ENCODE results near the gene ZNF219.
A peak's percentile ranks its signal among the peaks of the same experiment; 100 is the strongest.

ZNF219 gene

DNA sequence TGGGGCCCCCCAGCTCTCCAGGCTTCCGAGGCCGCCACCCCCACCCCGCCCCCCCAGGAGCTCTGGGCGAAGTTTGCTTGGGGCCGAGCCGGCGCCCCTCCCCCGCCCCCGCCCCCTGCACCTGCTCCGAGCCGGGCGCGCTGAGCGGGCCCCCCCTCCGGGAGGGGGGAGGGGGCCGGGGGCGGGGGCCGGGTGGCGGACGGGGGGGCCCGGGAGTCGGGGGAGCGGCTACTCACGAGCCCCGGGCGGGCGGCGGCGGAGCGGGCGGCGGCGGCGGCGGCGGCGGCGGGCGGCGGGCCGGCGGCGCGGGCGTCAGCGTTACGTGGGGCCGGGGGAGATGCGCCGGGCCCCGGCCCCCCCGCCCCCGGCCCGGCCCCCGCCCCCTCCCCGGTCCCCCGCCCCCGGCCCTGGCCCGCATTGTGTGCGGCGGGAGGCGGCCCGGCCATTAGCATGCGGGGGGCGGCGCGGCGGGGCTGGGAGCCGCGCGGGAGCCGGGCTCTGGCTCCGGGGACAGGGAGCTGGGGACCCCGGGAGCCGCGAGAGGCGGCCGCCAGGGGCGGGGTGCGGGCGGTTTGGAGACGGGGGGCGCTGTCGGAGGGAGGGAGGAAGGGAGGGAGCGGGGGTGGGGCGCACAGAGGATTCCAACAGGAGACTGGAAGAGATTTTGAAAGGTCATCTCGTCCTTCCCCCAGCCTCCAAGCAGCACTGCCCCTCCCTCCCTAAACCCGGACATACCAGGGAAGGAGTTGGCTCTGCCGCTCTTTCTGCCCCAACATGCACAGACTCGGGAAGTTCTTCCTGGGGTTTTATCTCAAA is at the start of gene ZNF219:
ZNF219 (minus strand) TSS at position 580 of the 816 bp plus-strand sequence. CDS start 5,064 bp downstream, outside the sequence.
- DNase-seq, result peak; percentile 40

DNA sequence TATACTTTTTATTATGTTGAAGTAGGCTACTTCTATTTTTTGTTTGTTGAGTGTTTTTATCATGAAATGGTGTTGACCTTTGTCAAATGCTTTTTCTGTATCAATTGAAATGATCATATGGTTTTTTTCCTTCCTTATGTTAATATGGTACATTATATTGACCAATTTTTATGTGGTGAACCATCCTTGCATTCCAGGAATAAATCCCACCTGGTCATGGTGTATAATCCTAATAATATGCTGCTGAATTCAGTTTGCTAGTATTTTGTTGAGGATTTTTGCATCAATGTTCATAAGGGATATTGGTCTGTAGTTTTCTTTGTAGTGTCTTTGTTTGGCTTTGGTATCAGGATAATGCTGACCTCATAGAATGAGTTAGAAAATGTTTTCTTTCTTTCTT is 47.0 kb upstream of the ZNF219 start:
- DNase-seq, result no peak

DNA sequence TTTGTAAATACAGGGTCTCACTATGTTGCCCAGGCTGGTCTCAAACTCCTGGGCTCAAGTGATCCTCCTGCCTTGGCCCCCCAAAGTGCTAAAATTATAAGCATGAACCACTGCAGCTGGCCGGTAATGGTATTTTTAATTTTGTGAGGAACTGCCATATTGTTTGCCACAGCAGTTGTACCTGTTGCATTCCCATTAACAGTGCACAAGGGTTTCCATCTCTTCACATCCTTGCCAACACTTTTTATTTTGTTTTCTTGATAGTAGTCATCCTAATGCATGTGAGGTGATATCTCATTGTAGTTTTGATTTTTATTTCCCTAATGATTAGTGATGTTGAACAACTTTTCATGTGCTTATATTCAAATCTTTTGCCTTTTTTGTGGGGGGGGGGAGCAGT is 43.9 kb upstream of the ZNF219 start:
- DNase-seq, result no peak

DNA sequence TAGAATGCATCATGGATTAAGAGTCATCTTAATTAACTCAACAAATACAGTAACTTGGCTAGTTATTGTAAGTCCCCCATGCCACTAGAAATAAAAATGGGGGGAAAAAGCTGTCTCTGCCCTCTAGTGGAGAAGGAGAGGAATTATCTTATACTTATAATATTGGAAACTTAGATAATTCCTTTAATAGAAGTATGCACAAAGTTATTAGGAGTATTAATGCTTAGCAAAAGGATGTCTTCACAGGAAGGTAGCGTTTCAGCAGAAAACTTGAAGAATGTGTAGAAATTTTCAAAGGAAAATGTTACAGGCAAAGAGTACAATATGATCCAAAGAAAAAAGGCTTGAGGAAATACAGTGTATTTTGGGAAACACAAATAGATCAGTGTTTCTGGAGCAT is 37.6 kb upstream of the ZNF219 start:
- peak; percentile 6 for DNase-seq

DNA sequence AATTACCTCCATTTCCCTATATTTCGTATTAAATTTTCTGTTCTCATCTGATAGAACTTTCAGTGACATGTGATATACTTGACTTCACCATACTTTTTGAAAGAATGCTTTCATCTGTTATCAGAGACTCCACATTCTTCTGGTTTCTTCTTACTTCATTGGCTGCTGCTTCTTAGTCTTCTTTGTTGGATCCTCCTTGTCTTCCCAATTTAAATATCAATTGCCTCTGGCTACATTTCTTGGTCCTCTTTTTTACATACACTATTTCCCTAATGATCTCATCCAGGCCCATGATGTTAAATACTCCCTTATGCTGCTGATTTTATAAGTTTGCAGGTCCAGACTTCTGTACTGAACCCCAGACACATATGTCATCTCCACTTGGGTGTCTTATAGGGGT is 35.4 kb upstream of the ZNF219 start:
- DNase-seq, result no peak

DNA sequence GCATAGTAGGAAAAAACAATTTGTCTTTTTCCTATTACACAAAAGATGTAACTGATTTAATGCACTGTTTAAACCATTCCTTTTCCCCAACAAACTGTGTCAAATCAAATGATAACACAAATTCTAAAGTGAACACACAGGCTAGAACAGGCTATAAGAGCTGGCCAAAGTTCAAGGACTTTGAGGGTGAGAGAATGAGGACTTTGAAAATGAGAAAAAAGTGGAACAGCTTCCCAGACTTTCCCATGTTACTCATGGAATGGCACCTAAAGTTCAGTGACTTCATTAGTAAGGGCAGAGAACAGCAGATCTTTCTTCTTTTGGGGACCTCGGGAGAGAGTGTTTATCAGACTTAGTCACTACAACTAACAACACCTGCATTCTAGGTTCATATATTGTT is 25.0 kb upstream of the ZNF219 start:
- DNase-seq, result no peak

DNA sequence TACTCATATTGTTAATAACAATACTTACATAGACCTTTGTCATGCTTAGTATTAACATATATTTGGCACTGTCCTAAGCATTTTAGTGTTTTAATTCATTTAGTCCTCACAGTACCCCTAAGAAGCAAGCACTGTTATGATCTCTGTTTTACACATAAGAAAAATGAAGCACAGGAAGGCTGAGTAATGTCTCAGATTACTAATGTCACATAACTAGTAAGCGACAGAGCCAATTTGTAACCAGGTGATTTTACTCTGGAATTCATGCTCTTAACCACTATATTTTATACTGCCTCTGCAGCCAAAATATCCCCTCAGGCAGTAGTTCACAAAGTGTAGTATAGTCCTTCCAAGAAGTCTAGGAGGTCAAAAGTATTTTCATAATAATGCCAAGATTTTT is 22.7 kb upstream of the ZNF219 start:
- no peak for DNase-seq

DNA sequence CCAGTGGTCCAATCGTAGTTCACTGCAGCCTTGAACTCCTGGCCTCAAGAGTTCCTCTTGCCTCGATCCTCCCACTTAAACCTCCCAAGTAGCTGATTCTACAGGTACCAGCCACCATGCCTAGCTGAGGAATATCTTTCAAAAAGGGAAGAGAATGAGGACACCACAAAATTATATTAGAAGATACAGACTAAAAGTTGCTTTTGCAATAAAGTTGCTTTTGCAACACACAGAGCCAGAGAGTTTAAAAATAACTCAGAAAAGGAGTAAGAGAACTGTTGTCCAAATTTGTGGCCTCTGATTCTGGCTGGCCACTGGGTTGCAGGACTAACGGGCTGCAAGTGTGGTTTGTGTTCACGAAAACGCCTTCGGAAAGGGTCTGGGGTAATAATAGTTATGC is 22.2 kb upstream of the ZNF219 start:
- no peak for DNase-seq

DNA sequence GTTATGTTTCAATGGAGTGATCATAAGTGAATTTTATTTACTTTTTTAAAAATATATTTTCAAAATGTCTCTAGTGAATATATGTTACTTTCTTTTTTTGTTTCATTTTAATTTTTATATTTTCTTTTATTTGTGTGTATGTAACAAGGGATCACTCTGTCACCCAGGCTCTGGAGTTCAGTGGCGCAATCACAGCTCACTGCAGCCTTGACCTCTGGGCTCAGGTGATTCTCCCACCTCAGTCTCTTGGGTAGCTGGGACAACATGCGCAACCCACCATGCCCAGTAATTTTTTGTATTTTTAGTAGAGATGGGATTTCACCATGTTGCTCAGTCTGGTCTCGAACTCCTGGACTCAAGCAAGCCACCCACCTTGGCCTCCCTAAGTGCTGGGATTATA is 20.5 kb upstream of the ZNF219 start:
- no peak for DNase-seq

DNA sequence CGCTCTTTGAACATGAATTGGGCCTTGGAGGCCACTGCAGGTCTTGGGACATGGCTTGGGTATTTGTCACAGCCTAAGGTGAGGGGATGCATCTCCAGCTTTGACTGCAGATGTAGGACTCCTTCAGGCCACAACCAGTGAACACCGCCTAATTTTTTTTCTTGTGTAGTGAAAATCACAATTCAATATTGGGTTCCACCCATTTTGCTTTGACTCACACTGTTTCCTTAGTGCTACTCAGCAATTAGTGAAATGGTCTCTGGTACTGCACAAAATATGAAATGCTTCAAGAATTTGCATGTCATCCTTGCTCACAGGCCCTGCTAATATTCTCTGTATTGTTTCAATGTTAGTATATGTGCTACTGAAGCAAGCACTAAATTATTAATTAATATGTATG is 14.9 kb upstream of the ZNF219 start:
- no peak for DNase-seq

DNA sequence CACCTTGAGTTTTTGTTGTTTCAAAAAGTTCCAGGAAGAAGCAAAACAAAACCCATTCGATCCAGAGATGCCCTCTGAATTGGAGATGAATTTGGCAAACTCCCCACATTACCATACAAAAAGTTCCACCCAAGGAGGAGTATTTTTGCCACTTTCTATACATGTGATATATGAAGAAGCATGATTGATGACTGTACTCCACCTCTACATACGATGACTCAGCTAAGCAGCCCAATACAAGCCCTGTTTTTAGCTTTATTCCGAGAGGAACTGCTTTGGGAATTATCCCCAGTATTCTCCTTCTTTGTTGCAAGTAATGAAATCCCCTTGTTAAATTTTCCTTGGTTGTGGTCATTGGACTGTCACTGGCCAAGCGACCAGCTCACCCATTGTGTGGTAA is 13.8 kb upstream of the ZNF219 start:
- DNase-seq, result no peak

DNA sequence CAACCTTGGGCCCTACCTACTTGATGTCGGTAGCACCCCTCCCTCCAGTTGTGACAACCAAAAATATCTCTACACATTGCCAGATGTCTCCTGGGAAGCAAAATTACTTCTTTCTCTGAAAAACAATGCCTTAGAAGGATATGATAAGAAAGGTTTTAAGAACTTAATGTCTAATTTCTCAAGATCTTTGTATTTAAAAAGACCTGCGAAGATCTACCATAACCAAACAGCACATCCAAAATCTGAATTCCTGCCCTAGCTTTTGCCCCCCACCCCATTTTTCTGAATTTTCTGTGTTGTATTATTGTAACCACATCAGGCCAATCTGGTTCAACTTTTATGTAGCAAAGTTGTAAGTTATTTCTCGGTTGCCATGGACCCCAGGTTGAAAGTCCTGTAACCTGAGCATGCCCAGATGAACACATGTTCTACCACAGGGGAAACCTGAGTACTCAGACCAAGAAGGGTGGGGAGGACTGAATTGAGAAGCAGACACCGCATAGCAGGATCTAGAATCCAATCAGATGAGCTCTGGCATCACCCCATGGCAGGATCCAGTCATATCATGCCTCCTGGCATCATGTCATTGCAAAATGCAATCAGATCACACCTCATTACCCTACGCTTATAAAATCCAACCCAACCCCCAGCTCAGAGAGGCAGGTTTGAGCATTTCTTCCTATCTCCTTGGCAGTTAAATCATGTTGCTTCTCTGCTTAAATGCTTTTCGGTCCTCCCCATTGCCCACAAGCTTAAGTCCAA is 11.1 kb upstream of the ZNF219 start:
- DNase-seq, result no peak

DNA sequence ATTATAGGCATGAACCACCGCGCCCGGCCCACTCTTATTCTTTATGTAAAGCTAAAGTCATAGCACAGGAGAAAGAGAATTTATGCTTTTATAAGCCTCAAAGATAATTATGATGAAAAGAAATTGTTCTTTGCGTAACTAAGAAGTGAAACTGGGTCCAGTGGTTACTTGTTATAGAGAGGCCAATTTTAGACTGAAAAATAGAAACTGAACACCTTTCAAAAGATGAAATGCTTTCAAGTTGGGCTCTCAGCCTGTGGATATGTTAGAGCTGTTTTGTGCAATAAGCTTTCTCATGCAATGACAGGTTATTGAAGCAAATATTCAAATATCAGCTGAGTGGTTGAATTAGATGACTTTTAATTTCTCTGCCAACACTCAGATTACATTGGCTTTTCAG is 10.3 kb upstream of the ZNF219 start:
- DNase-seq, result no peak

DNA sequence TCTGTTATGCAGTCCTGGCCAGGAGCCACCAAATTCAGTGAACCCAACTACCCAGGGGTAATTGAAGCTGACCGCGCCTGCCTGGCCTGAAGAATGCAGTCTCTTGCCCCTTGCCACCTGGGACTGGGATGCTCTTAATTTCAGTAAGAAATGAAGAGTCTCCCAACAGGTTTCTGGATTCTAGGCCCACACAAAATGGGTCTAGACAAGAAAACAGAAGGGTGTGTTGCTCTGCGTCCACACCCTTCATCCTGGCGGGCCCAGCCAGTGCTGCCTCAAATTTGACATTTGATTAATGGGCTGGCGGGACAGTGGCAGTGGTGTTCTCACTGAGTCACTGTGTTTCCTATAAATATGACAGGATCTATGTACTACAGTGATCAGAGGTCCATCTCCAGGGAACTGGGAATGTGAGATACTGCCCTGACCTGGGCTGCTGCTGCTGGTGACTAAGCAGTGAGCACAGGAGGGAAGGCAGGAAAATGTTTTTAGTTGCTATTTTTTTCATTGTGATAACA is 8.9 kb upstream of the ZNF219 start:
- no peak for DNase-seq

DNA sequence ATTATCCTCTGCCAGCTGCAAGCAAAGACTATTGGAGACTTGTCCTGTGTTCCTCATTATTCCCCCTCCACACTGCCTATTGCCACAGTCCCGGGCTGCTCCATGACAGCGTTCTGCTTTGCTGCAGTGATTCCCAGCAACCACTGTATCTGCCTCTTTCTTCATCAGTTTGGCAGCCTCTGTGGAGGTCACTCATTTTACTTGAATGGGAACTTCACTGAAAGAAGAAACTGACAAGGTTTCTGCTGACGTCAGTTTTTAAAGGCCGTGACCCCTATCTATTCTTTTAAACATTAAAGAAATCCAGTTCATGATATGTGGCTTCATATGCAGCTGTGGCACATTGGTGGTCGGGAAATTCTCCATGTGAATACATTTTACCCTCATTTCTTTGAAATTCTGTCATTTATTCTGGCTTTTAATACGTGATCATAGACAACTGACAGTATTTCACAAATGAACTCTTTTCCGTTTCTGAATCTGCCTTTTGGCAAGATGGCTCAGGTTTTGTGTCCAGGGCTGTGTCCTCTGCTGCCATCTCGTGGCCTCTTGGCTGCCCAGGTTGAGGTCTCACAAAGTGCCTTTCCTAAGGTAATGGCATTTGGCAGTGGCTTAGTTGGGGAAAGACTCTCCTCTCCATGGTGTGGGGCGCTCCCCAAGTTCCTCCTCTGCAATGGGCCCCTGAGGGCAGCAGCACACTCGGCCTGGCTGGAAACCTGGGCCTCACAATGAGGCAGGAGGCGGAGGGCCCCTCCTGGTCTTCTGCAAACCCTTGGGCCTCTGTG is 8.2 kb upstream of the ZNF219 start:
- peak; percentile 65 for DNase-seq

DNA sequence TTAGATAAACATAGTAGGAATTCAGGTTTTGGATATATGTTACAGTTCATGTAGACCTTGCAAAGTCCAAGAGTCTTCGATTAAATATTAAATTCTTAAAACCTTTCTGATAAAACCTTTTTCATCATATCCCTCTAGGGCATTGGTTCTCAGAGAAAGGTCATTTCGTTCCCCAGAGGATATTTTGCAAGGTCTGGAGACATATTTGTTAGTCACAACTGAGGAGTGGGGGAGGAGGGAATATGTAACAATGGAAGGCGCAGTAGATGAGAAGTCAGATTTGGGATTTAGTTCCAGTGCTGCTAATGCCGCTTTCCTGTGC is 7.7 kb upstream of the ZNF219 start:
- DNase-seq, result no peak

DNA sequence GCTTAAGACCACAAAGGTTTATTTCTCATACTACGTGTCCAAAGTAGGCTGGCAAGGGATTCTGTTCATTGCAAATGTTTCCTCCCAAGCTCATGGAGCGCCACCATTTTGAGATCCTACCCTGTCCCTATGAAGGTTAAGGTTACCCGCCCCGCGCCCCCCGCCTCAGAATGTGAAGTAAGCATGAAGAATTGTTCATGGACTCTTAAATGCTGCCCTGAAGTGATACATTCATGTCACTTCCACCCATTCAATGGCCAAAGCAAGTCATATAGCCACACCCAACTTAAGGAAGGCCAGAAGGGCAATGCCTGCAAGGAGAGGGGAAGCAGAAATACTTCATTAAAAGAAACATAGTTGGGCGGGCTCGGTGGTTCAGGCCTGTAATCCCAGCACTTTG is 6.6 kb upstream of the ZNF219 start:
- DNase-seq, result no peak

DNA sequence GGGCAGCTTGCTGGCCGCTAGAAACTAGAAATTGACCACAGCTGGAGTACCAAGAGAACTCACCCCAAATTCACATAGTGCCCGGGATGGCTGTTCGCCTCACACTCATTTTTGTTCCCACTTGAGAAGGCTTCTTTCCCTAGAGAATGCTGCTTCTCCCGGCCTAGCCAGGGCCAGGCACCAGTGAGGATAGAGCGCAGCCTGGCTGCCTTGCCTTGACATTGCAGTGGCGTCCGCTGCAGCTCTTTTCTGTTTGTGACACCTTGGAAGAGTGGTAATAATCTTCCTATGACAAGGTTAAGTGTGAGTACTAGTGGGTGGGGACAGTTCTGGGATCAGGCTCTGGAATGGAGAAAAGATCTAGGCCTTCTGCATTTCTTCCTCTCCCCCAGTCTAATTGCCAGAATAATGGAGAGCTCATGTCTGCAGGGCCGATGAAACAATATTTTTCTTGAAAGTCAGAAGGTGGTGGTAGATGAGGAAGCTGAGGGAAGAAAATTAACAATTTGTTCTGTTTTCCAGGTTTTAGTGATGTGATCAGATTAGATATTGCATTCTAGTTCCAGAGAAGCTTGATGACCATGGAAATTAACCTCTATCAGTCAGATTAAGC is 6.1 kb upstream of the ZNF219 start:
- peak; percentile 79 for DNase-seq

DNA sequence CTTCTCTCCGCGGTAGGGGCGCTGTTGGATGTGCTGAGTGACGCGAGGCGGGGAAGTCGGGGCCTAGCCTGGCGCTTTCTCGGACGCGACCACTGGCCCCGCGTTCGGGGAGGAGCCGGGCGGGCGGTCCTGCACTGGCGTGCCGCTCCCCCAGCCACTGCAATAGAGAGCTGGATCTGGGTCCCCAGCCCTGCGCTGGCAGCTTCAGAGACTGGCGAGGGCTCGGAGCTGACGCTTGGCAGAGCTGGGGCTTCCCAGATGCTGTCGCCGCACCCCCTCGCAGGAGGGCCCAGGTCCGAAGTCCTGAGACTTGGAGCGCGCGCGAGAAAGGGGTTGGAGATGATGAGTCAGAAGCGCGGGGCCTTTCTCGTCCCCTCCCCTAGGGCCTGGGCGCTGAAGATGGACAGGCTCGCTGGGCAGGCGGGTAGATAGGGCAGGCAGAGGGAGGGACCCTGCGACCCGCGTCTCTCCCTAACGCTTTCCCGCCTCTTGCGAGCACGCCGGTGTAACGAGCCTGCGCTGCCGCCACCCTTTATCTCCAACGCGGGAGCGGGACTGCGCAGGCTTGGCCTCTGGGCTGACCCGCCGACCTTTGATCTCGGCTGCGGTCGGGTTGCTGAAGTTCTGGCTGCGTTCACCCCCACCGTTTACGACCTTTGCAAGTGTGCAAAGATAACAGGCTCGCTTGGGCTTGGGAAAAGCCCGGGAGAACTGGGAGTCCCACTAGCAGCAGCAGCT is 5.4 kb upstream of the ZNF219 start:
- DNase-seq, result peak; percentile 92

DNA sequence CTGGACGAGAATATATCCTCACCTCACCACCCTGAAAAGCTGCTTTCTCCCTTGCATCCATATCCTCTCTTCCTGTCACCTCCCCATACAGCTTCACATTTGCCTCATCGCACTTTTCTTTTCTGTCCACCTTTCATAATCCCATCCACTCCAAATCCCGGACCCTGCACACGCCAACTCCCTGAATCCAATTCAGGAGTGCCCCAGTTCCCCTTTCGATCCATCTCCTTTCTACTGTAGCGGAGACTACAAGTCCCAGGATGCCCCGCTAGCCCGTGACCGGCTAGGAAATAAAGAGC is 4.9 kb upstream of the ZNF219 start:
- DNase-seq, result no peak

DNA sequence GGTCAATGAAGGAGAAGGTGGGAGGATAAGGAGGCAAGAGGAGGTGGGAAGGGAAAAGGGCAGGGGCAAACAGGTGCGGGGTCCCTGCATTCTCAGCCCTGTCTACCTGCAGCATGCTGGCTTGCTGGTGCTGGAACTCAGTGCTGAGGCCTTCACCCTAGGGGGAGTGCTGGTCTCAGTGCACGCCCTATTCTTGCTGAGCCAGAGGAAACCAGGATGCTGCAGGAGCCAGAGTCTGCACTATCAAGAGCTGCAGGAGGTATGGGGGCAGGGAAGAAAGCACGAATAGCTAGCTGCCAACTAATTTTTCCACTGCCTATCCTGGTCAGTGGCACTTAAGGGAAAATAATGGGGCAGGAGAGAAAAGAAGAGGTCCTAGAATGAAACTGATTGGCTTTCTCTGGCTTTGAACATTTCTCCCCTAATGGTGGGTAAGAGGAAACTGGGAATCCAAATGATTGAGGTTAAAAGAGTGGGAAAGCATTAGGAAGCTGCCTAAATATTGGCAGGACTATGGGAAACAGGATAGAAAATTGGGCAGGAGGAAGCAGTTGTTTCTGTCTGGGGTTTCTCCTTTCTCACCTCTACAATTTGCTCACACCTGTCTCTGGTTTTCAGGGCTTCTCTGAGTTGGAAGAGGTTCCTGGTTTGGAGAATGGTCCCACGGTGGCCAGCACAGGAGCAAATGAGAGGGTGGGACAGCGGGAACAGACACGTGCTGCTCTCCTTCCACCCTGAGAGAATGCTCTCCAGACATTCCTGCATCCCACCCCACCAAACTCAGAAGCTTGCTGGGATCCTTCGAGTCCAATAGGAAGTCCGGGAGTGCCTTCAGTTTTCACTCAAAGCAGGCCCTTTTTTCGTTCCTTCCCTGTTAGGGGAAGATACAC is 4.3 kb upstream of the ZNF219 start:
- no peak for DNase-seq
